Panc1 (cell line): ENCODE measurements around the gene ELAC1.

Experiments
- CTCF ChIP-seq: fragments of 450-650 bp; IDR thresholded peaks from 2 replicates; pipeline ENCODE4 v1.5.1; 2017; ENCODE audit warnings: mild to moderate bottlenecking
- POLR2AphosphoS5 ChIP-seq: IDR thresholded peaks from 2 replicates; pipeline ENCODE4 v1.6.1; 2012; ENCODE audit warnings: mild to moderate bottlenecking, low read depth, low read length, moderate library complexity
- SIN3A ChIP-seq: IDR thresholded peaks from 2 replicates; pipeline ENCODE4 v1.6.1; 2012; ENCODE audit warnings: low read depth, mild to moderate bottlenecking, low read length, moderate library complexity, borderline replicate concordance; ENCODE audit not compliant: insufficient read depth
- TCF7L2 ChIP-seq: IDR thresholded peaks from 2 replicates; pipeline ENCODE4 v1.6.1; 2011; ENCODE audit warnings: mild to moderate bottlenecking, low read depth, low read length, inconsistent platforms
- TF ChIP-seq, protein P1 (sequence below), 2 experiments: IDR thresholded peaks; 2 replicates each; pipeline ENCODE4 v1.6.1; 2011 to 2012; ENCODE audit warnings: low read depth in 2 of 2, control low read depth in 1 of 2, low read length in 1 of 2, mild to moderate bottlenecking in 1 of 2, moderate library complexity in 1 of 2; ENCODE audit not compliant: insufficient read depth in 1 of 2

DNA sequence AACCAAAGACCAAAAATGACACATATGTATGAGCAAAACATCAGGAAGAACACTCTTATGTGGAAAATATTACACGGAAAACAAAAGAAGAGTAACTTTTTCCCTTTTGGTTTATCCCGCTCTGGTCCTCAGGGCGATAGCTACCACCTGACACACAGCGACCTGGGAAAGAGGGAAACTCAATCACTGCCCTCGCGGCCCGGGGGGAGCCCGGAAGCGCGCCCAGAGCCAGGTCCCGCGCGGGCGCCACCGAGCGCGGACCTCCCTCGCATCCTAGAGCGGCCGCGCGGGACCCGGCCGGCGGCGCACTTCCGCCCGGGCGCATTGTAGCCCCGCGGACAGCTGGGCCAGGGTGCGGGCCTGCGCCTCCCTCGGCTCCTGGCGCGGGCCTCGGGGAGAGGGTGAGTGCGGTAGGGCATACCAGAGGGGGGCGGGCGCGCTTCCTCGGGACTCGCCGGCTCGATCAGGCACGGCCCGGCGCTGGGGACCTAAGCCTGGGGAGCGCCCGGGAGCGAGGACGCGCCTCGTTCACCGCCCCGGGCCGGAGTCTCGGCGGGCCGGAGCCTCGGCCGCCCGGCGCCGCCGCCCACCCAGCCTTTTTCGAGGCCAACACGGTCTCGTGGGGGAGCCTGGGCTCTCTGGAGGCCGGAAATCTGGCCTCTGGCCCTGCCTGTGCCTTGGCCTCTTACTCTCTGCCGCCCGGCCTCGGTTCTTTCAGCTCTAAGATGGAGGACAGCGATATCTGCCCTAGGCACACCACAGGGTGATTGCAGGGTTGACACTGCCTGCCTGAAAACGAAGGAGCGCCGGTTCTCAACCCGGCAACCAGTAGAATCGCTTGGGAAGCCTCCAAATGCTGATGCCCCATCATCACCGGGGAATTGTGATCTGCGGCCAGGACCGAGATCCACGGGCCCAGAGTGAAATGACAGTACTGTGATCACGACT is at the start of gene ELAC1:
- TF ChIP-seq CTCF, result no peak
- peak; percentile 81 for TF ChIP-seq POLR2AphosphoS5
- TF ChIP-seq SIN3A, result no peak; the same call in 1 of the 2 replicates
- TF ChIP-seq, protein P1, sequence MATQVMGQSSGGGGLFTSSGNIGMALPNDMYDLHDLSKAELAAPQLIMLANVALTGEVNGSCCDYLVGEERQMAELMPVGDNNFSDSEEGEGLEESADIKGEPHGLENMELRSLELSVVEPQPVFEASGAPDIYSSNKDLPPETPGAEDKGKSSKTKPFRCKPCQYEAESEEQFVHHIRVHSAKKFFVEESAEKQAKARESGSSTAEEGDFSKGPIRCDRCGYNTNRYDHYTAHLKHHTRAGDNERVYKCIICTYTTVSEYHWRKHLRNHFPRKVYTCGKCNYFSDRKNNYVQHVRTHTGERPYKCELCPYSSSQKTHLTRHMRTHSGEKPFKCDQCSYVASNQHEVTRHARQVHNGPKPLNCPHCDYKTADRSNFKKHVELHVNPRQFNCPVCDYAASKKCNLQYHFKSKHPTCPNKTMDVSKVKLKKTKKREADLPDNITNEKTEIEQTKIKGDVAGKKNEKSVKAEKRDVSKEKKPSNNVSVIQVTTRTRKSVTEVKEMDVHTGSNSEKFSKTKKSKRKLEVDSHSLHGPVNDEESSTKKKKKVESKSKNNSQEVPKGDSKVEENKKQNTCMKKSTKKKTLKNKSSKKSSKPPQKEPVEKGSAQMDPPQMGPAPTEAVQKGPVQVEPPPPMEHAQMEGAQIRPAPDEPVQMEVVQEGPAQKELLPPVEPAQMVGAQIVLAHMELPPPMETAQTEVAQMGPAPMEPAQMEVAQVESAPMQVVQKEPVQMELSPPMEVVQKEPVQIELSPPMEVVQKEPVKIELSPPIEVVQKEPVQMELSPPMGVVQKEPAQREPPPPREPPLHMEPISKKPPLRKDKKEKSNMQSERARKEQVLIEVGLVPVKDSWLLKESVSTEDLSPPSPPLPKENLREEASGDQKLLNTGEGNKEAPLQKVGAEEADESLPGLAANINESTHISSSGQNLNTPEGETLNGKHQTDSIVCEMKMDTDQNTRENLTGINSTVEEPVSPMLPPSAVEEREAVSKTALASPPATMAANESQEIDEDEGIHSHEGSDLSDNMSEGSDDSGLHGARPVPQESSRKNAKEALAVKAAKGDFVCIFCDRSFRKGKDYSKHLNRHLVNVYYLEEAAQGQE (IDR thresholded peaks at IDR 0.05; ENCODE audit: insufficient read depth in 1 of 2, low read depth in 2 of 2, low read length in 1 of 2), result no peak
- no peak for TF ChIP-seq TCF7L2
